Renal cortex interstitium (tissue), 11 donors: ENCODE measurements around the gene NRTN. TPM values are rescaled to one million over a fixed set of nuclear protein-coding genes. Genes with fewer than 3 reads are reported as not detected.
A peak's percentile ranks its signal among the peaks of the same experiment; 100 is the strongest.

Experiments
- DNase-seq, 11 donors: peaks; one replicate each; pipeline ENCODE4 v3.0.0-alpha.2; 2013; ENCODE audit warnings: low read depth in 9 of 11, low spot score in 4 of 11; ENCODE audit errors: extremely low read depth in 1 of 11
- polyA plus RNA-seq, 3 donors: library from polyadenylated mRNA; unstranded; fragments of 120-200 nt; gene quantifications; one replicate each; pipeline ENCODE4 v1.2.1, GENCODE V29; 2013; ENCODE audit not compliant: insufficient read length in 3 of 3

Gene NRTN
- polyA plus RNA-seq, 3 donors: 2.3 to 3.8 (median 3.6) TPM

- DNase-seq: no peak
Observed at GRCh38 chr19:5806133-5806489, 1.2 kb downstream of the NRTN start.

DNA sequence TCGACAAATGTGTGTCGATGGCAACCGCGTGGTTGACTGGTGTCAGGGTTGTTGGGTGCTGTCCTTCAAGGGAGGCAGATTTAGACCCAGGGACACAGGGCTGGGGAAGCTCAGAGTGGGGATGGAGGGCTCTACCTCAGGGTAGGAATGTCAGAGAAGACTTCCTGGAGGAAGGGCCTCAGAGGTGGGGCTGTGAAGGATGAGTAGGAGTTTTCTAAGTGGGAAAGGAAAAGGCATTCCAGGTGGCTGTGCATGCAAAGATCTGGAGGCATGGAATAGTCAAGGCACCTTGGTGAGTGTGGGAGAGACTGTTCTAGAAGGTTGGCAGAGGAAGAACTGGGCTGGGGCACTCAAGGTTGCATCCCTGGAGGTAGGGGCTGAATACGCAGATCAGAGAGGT is 2.0 kb downstream of the NRTN start:
- DNase-seq: no peak

DNA sequence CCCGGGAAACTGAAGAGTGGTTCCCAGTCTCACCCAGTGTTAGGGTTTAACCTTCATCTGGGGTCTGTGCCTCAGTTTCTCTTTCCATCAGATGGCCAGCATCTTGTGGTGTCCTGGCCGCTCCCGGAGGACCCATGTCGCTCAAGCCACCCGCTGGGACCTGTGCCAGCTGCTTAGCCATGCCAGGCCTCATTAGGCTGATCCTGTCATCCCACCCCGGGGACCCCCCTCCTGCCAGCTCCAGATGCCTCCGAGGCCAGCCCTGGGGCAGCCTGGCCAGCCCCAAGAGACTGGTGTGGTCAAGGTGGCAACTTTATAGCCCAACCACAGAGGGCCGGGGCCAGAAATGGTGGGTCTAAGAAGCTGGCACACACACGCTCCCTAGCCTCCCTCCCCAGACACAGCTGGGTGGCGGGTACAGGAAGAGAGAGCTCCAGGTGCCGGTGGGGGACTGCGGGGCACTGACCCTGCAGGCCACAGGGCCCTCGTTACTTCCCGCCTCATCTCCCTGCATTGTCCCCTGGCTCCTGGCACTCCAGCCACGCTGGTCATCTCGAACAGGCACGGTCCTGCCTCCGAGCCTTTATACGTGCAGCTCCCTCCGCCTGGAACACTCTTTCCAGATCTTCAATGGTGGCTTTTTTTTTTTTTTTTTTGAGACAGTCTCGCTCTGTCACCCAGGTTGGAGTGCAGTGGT is 3.4 kb downstream of the NRTN start:
- no peak for DNase-seq

DNA sequence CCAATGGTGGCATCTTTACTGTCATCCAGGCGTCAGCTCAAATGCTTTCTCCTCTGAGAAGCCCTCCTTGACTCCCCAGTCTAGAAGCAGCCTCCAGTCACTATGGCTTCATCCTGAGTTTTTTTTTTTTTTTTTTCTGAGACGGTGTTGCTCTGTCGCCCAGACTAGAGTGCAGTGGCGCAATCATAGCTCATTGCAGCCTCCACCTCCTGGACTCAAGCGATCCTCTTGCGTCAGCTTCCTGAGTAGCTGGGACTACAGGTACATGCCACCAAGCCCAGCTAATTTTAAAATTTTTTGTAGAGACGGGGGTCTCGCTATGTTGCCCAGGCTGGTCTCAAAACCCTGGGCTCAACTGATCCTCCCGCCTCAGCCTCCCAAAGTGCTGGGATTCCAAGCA is 4.2 kb downstream of the NRTN start:
- DNase-seq: no peak

DNA sequence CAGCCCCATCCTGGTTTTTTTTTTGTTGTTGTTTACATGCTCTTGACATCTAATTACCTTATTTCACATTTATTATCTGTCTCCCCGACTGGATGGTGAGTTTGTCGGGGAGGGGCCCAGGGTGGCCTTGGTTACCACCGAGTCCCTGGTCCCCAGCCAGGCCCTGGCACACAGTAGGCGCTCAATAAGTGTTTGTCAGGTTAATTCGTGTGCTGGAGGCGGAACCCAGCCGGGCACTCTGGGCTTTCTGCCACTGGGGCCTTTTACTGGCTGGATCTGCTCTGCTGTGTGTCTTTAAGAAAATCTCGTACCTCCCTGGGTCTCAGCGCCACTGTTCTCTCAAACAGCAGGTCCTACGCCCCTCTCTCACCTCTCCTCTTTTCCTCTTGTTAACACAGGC is 4.6 kb downstream of the NRTN start:
- DNase-seq: no peak

- DNase-seq: no peak
Observed at GRCh38 chr19:5811117-5811516, 6.2 kb downstream of the NRTN start.

DNA sequence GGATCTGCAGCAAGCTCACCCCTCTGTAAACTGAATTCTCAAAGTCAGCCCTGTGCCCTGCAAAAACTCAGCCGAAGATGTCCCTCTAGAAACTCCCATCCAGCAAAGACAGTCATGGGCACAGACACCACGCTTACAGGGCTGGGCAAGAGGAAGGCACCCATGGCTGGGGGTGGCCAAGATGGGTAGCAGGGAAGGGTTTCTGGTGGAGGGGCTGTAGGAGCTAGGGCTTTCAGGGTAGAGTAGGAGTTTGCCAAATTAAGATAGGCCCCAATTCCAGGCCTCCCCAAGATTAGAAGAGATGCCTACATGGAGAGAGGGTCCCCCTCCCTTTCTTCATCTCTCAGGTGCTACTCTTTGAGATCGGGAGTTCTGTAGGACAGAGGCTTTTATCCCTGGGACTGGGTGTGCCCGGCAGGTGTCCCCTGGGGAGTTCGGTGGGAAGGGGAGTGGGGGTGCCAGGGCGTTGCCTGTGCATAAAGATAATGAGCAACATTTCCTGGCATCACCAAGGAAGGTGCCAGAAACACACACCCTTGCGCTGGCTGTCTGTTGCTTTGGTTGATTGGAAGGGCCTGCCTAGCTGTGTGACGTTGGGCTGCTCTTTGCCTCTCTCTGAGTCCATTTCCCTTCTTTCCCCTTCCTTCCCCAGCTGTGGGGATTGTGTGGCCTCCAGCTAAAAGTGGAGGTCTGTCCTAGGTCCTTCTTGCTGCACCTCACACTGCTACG is 9.4 kb downstream of the NRTN start:
- no peak for DNase-seq

- no peak for DNase-seq
Observed at GRCh38 chr19:5814852-5815246, 10.0 kb downstream of the NRTN start.

GRCh38 chr19:5817218-5817617 is 12.4 kb downstream of the NRTN start:
- no peak for DNase-seq

- no peak for DNase-seq
Observed at GRCh38 chr19:5818594-5818993, 13.7 kb downstream of the NRTN start.

- DNase-seq: no peak
Observed at GRCh38 chr19:5820785-5821184, 15.9 kb downstream of the NRTN start.

- no peak for DNase-seq
Observed at GRCh38 chr19:5821521-5822180, 16.8 kb downstream of the NRTN start.

DNA sequence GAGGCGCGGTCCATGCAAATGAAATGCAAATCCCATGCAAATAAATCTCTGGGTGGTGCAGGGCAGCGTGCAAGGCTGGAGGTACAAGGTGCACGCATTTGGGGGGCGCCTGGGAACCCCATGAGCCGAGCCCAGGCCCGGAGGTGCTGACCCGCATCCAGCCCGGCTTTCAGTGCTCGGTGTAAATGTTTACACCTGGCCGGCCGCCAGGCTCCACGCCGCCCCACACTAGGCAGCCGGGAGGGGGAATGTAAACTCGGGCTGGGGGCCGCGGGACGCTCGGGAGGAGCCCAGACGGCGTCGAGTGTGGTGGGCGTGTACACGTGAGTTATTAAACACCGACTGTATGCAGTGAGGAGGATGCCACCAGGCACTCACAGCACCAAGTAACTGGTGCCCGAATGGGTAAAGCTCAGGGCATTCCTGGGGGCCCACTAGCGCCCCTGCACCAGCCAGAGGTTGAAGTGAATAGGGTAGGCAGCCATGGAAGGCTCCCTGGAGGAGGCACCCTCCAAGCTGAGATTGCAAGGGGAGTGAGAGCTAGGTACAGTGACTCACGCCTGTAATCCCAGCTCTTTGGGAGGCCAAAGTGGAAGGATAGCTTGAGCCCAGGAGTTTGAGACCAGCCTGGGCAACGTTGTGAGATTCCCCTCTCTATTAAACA is 17.4 kb downstream of the NRTN start:
- DNase-seq: no peak

- DNase-seq: no peak
Observed at GRCh38 chr19:5823579-5824281, 18.9 kb downstream of the NRTN start.

DNA sequence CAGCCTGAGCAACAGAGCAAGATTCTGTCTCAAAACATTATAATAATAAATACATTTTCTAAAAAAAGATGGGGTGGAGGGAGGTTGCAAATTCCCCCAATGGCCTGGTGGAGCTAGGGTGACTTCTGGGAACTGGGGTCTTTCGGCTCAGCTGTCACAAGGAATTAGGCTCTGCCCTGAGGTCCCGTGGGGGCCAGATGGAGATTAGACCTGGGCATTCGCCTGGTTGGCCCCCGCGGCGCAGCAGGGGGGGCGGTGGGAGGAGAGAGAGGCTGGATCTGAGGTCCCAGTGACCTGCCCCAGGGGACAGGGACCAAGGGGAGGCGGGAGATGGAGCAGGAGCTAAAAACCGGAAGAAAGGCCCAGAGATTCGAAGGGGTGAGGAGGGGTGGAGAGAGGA is 19.9 kb downstream of the NRTN start:
- DNase-seq: no peak

DNA sequence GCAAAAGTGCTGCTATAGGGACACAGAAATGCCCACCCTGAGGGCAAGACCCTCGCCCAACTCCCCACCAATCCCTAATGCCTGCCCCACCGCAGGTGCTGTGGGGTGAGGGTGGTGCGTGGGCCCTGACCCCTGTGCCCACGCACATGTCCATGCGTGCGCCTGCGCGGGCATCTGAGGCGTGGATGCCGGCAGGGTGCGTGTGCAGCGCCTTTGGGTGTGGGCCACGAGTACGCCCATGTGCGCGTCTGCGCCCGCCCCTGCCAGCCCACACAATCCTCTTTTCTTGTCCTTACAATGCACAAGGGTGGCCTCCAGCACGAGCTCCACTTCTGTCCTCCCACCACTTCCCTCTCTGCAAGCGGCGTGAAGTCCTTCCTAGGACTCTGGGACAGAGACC is 20.3 kb downstream of the NRTN start:
- no peak for DNase-seq

DNA sequence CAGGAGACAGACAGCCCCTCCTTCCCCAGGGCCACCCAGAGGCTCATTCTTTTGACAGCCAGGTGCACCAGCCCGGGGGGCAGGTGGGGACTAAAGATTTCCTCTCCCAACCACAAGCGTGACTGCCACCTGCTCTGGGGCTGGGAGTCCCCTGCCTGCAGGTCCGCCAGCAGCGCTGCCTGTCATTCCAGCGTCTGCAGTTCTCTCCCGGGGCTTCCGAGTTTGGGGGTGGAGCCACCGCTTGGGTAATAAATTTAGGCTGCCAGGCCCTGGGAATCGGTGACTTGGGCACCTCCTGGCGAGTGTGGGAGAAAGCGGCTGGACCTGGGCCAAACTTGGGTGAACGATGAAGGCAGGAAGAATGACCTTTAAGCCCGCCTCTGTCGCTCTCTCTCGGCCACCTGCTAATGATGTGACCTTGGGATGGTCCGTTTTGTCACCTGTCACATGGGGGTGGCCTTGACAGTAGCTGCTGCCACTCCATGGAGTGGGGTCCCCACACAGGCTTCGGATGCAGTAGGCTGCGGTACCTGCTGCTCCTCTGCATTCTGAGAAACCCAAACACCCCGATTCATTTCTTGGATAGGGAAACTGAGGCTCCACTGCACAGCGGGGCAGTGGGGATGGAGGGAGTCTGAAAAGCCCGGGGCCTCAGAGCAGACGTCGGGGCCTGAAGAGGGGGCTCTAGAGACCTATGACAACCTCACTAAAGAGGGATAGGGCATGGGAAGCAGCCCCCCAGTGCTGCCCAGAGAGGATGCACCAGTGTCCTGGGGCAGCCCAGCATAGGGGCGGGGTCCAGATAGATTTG is 21.9 kb downstream of the NRTN start:
- DNase-seq: peak in 8 of 11 donors; percentile 56 to 79 (median 76)

DNA sequence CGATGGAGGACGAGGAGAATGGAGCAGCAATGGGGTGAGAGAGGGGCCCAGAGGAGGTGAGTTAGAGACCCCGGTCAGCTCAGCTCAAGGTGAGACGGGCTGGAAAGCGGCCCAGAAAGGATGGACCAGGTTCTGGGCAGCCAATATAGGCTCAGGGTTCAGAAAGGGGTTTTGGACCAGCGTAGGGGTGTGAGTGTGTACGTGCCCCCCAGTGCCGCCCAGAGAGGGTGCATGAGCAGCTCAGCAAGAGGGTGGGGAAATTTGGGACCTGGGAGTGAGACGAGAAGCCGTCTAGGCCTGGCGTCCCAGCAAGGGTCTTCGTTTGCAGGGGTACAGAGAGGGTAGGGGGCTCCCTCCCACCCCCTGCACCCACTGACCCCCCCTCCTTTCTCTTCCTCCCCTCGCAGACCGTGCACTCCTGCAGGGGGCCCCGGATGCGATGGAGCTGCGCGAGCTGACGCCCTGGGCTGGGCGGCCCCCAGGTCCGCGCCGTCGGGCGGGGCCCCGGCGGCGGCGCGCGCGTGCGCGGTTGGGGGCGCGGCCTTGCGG is 22.5 kb downstream of the NRTN start:
- no peak for DNase-seq
